H1 (cell line): Measurements from ENCODE around the gene RBFOX1. TPM values are rescaled to one million over a fixed set of nuclear protein-coding genes. Genes with fewer than 3 reads are reported as not detected.

Experiments used
- CTCF ChIA-PET: fragments of 300-600 bp; sonication (Branson Sonifier 250); formaldehyde crosslinking; loops from one replicate; lab custom pipeline; 2021; ENCODE audit not compliant: partially characterized antibody; lab: Charles Lee
- POLR2A ChIA-PET: fragments of 300-600 bp; sonication (Branson Sonifier 250); formaldehyde crosslinking; loops from one replicate; lab custom pipeline; 2021; ENCODE audit warnings: inconsistent platforms; ENCODE audit not compliant: partially characterized antibody; lab: Charles Lee
- DNase-seq, 2 experiments: peaks; one replicate each; pipeline versions ENCODE4 v3.0.0 to v3.0.0-alpha.2; 2010 to 2022; ENCODE audit warnings: low spot score in 2 of 2, low read depth in 1 of 2, mixed read lengths in 1 of 2
- FAIRE-seq: peaks from 2 replicates; lab custom pipeline; 2011; peaks lifted over from hg19 to GRCh38; lab: Jason Lieb, UNC
- H2AFZ ChIP-seq: 2 replicates; pipeline ENCODE4 v1.8.1; 2012; ENCODE audit warnings: low read length, inconsistent platforms
- H2AK5ac ChIP-seq: 2 replicates; pipeline ENCODE4 v1.6.1; 2013; ENCODE audit warnings: low read depth, low read length
- H2BK120ac ChIP-seq: replicated peaks from 2 replicates; pipeline ENCODE3; 2013; ENCODE audit warnings: low read depth, low read length, inconsistent platforms
- H2BK12ac ChIP-seq: 2 replicates; pipeline ENCODE4 v1.6.1; 2013; ENCODE audit warnings: low read depth, low read length
- H2BK15ac ChIP-seq: 2 replicates; pipeline ENCODE4 v1.6.1; 2013; ENCODE audit warnings: low read length
- H2BK20ac ChIP-seq: 2 replicates; pipeline ENCODE4 v1.6.1; 2013; ENCODE audit warnings: low read length
- H2BK5ac ChIP-seq: 2 replicates; pipeline ENCODE4 v1.6.1; 2013; ENCODE audit warnings: low read depth, low read length
- H3K14ac ChIP-seq: 2 replicates; pipeline ENCODE4 v1.6.1; 2013; ENCODE audit warnings: inconsistent platforms; ENCODE audit not compliant: insufficient read length
- H3K18ac ChIP-seq: 2 replicates; pipeline ENCODE4 v1.6.1; 2013; ENCODE audit warnings: low read length; ENCODE audit errors: extremely low read depth
- H3K23ac ChIP-seq: 2 replicates; pipeline ENCODE4 v1.6.1; 2013; ENCODE audit warnings: inconsistent platforms; ENCODE audit not compliant: insufficient read length
- H3K23me2 ChIP-seq: 2 replicates; pipeline ENCODE4 v1.6.1; 2013; ENCODE audit warnings: low read depth, low read length
- H3K27ac ChIP-seq: 2 replicates; pipeline ENCODE4 v1.6.1; 2011; ENCODE audit warnings: low read depth, low read length, inconsistent platforms
- H3K27me3 ChIP-seq, 4 experiments: replicated peaks in 1 of 4; 1 replicate in 1 of 4; 2 replicates in 3 of 4; pipeline versions ENCODE4 v1.6.1 to v1.8.1; 2011 to 2013; ENCODE audit warnings: low read length in 3 of 4, mild to moderate bottlenecking in 3 of 4, inconsistent platforms in 2 of 4, mixed read lengths in 2 of 4, moderate library complexity in 1 of 4; ENCODE audit not compliant: control insufficient read depth in 3 of 4, insufficient read depth in 3 of 4; ENCODE audit errors: extremely low read depth in 1 of 4
- H3K36me3 ChIP-seq, 4 experiments: 2 replicates each; pipeline versions ENCODE4 v1.6.1 to v1.8.1; 2011 to 2013; ENCODE audit warnings: mild to moderate bottlenecking in 4 of 4, low read length in 3 of 4, moderate library complexity in 2 of 4, control low read depth in 1 of 4, inconsistent platforms in 1 of 4; ENCODE audit not compliant: insufficient read depth in 4 of 4, control insufficient read depth in 2 of 4
- H3K4ac ChIP-seq: replicated peaks from 2 replicates; pipeline ENCODE3; 2013; ENCODE audit warnings: low read length, low read depth, mixed read lengths, inconsistent platforms; ENCODE audit not compliant: insufficient read length
- H3K4me1 ChIP-seq, 4 experiments: replicated peaks in 1 of 4; 1 replicate in 1 of 4; 2 replicates in 3 of 4; pipeline versions ENCODE4 v1.6.1 to v1.8.1; 2011 to 2013; ENCODE audit warnings: low read length in 3 of 4, inconsistent platforms in 2 of 4, mixed read lengths in 1 of 4; ENCODE audit not compliant: insufficient read depth in 4 of 4, control insufficient read depth in 3 of 4
- H3K4me2 ChIP-seq, 2 experiments: 2 replicates each; pipeline versions ENCODE4 v1.6.1 to v1.8.1; 2011 to 2013; ENCODE audit warnings: low read depth in 2 of 2, low read length in 2 of 2, control low read depth in 1 of 2, inconsistent platforms in 1 of 2, mild to moderate bottlenecking in 1 of 2; ENCODE audit not compliant: insufficient read depth in 1 of 2
- H3K4me3 ChIP-seq, 4 experiments: fragments of 200-600, 300-600 bp in 1 of 4; sonication (generic), shearing (Covaris generic), sonication (Bioruptor Twin) in 1 of 4; 2 replicates each; pipeline versions ENCODE4 v1.5.1 to v1.8.1; 2011 to 2016; ENCODE audit warnings: low read length in 4 of 4, low read depth in 3 of 4, control low read depth in 2 of 4, inconsistent platforms in 2 of 4, mild to moderate bottlenecking in 2 of 4, mixed read lengths in 1 of 4, moderate library complexity in 1 of 4; ENCODE audit not compliant: insufficient read depth in 2 of 4; ENCODE audit errors: extremely low read depth in 1 of 4
- H3K56ac ChIP-seq: replicated peaks from 2 replicates; pipeline ENCODE3; 2013; ENCODE audit warnings: low read depth, mild to moderate bottlenecking, mixed read lengths, low read length, inconsistent platforms; ENCODE audit not compliant: insufficient read length
- H3K79me1 ChIP-seq: 2 replicates; pipeline ENCODE4 v1.6.1; 2013; ENCODE audit warnings: low read depth, low read length, control low read depth
- H3K79me2 ChIP-seq, 2 experiments: 2 replicates each; pipeline versions ENCODE4 v1.6.1 to v1.8.1; 2012 to 2013; ENCODE audit warnings: low read length in 2 of 2, mild to moderate bottlenecking in 2 of 2, inconsistent platforms in 1 of 2; ENCODE audit not compliant: insufficient read depth in 2 of 2, control insufficient read depth in 1 of 2
- H3K9ac ChIP-seq, 4 experiments: replicated peaks in 1 of 4; 1 replicate in 1 of 4; 2 replicates in 3 of 4; pipeline versions ENCODE4 v1.6.1 to v1.8.1; 2011 to 2013; ENCODE audit warnings: low read depth in 3 of 4, low read length in 3 of 4, control low read depth in 2 of 4, mild to moderate bottlenecking in 2 of 4, moderate library complexity in 2 of 4, inconsistent platforms in 1 of 4; ENCODE audit errors: extremely low read depth in 1 of 4
- H3K9me3 ChIP-seq, 2 experiments: 2 replicates each; pipeline versions ENCODE4 v1.6.1 to v1.8.1; 2012 to 2013; ENCODE audit warnings: mild to moderate bottlenecking in 2 of 2, moderate library complexity in 2 of 2, control low read depth in 1 of 2, inconsistent platforms in 1 of 2, low read depth in 1 of 2, low read length in 1 of 2, mixed read lengths in 1 of 2; ENCODE audit not compliant: insufficient read depth in 2 of 2
- H4K20me1 ChIP-seq, 2 experiments: replicated peaks in 1 of 2; 2 replicates each; pipeline versions ENCODE3 to v1.8.1; 2011 to 2013; ENCODE audit warnings: inconsistent platforms in 2 of 2, low read length in 2 of 2, mild to moderate bottlenecking in 1 of 2; ENCODE audit not compliant: insufficient read depth in 2 of 2, control insufficient read depth in 1 of 2
- H4K5ac ChIP-seq: 2 replicates; pipeline ENCODE4 v1.6.1; 2013; ENCODE audit warnings: low read length, low read depth, mixed read lengths, inconsistent platforms; ENCODE audit not compliant: insufficient read length
- H4K8ac ChIP-seq: 2 replicates; pipeline ENCODE4 v1.8.0; 2013; ENCODE audit warnings: mild to moderate bottlenecking, moderate library complexity, low read length, inconsistent platforms; ENCODE audit not compliant: insufficient read depth; ENCODE audit errors: extremely low read depth
- H4K91ac ChIP-seq: replicated peaks from 2 replicates; pipeline ENCODE3; 2013; ENCODE audit warnings: low read length, mixed read lengths, inconsistent platforms; ENCODE audit not compliant: insufficient read length
- POLR2A ChIP-seq, 2 experiments: IDR thresholded peaks; 1 replicate in 1 of 2; 2 replicates in 1 of 2; pipeline ENCODE4 v1.6.1; 2011; ENCODE audit warnings: low read depth in 2 of 2, low read length in 2 of 2, mild to moderate bottlenecking in 2 of 2; ENCODE audit errors: control extremely low read depth in 1 of 2
- POLR2AphosphoS5 ChIP-seq: IDR thresholded peaks from 2 replicates; pipeline ENCODE4 v1.6.1; 2011; ENCODE audit warnings: low read depth, low read length
- SRF ChIP-seq: IDR thresholded peaks from 2 replicates; pipeline ENCODE4 v1.6.1; 2011; ENCODE audit warnings: mild to moderate bottlenecking, low read depth, low read length, moderate library complexity
- WGBS, 2 experiments: shearing (Covaris generic) in 1 of 2; methylation state at CpG; one replicate each; pipeline versions ENCODE4 v1.1.6 to v1.1.7; 2013 to 2015; ENCODE audit warnings: low lambda C conversion rate in 2 of 2, mixed read lengths in 2 of 2, inconsistent platforms in 1 of 2, low coverage in 1 of 2, missing lambda C conversion rate in 1 of 2; ENCODE audit not compliant: insufficient replicate concordance in 2 of 2, insufficient coverage in 1 of 2, insufficient read length in 1 of 2; ENCODE audit errors: extremely low coverage in 1 of 2, missing lambda C conversion rate in 1 of 2; 5-methylcytosine and 5-hydroxymethylcytosine counted together
- polyA plus RNA-seq, 7 experiments: library from polyadenylated mRNA; depleted of rRNA in 3 of 7; stranded (reverse) in 5 of 7; unstranded in 2 of 7; fragments of >200 nt in 5 of 7; fragments of 200-250 nt in 2 of 7; gene quantifications; 1 replicate in 5 of 7; 2 replicates in 1 of 7; 4 replicates in 1 of 7; pipeline versions ENCODE4 v1.2.1 to v1.2.3, GENCODE V29; 2011 to 2013; ENCODE audit warnings: missing spikeins in 2 of 7, mixed read lengths in 2 of 7
- total RNA-seq: library from RNA; stranded (reverse); fragmentation: NEBNext Ultra II Directional; extraction: Animal tissue kit (Norgen Biotek cat#: 25700); gene quantifications from 2 replicates; pipeline ENCODE4 v1.2.1, GENCODE V29; 2021

RBFOX1 gene
- total and polyA plus RNA-seq, 2 of the 8 experiments (the other 6 are each of a cell fraction or from before 2014, with no cell fraction given): 1.7 to 2.8 TPM

GRCh38 chr16:7541026-7541425, 208.4 kb downstream of the RBFOX1 start:
- POLR2A ChIA-PET: no interaction called here
- FAIRE-seq: no peak

More at GRCh38 chr16:7541026-7541425, 208.4 kb downstream of the RBFOX1 start:
- TF ChIP-seq POLR2A (IDR thresholded peaks at IDR 0.05; ENCODE audit: control extremely low read depth in 1 of 2, low read depth in 2 of 2, low read length in 2 of 2) (no peak), SRF (no peak), POLR2AphosphoS5 (no peak)
- Histone ChIP-seq H3K9me3 (no peaks in the 10 kb centered on the region), H2BK120ac (no peak overlapping the region), H3K14ac (no peak overlapping the region), H3K36me3 (no peaks in the 10 kb centered on the region), H3K79me1 (no peaks in the 10 kb centered on the region), H2AK5ac (no peak overlapping the region), H4K91ac (no peak overlapping the region), H2BK15ac (no peak overlapping the region), H3K4me3 (no peak overlapping the region), H4K20me1 (no peaks in the 10 kb centered on the region), H3K23ac (no peak overlapping the region), H3K27ac (no peak overlapping the region), H3K79me2 (no peaks in the 10 kb centered on the region), H4K8ac (no peak overlapping the region), H3K23me2 (no peaks in the 10 kb centered on the region), H2AFZ (no peak overlapping the region), H4K5ac (no peak overlapping the region), H3K56ac (no peak overlapping the region), H3K4me2 (no peak overlapping the region), H2BK20ac (no peak overlapping the region), H3K27me3 (no peaks in the 10 kb centered on the region), H3K9ac (no peak overlapping the region), H2BK12ac (no peak overlapping the region), H3K4me1 (peaks cover 0 to 5% (median 2%) of the 10 kb centered on the region in 4 experiments; a peak in 2 of 7 replicates), H2BK5ac (no peak overlapping the region), H3K18ac (no peak overlapping the region), H3K4ac (no peak overlapping the region)
- WGBS, 2 experiments: 89% methylated on average over 3 of the region's 3 CpGs; no CpG with 5 or more reads in 1 of the 2 experiments
- no peak for DNase-seq
- CTCF ChIA-PET: interaction anchor here (1.1 to 1.2 kb wide), 2 partner anchors 8 to 21 kb away, joined by 3 to 4 read pairs; no protein-coding TSS in a partner anchor
